K562 (cell line): Measurements from ENCODE around the gene PRTN3. TPM values are rescaled to one million over a fixed set of nuclear protein-coding genes. Genes with fewer than 3 reads are reported as not detected.

Source experiments
- E2F3 ChIP-seq: fragments of 250-450 bp; sonication (Bioruptor Pico); IDR thresholded peaks from 2 replicates; pipeline ENCODE4 v1.4.0; 2020; ENCODE audit warnings: mild to moderate bottlenecking
- EP300 ChIP-seq: IDR thresholded peaks from 2 replicates; pipeline ENCODE4 v1.6.1; 2012; ENCODE audit warnings: low read length, improper control_type of control experiment
- HDAC1 ChIP-seq, 2 experiments: fragments of 450-650 bp; IDR thresholded peaks; 2 replicates each; pipeline ENCODE4 v1.6.1; 2016 to 2017; ENCODE audit warnings: inconsistent platforms in 1 of 2, mild to moderate bottlenecking in 1 of 2, moderate library complexity in 1 of 2
- MAZ ChIP-seq, 2 experiments: fragments of 450-650 bp in 1 of 2; sonication (generic) in 1 of 2; formaldehyde crosslinking; IDR thresholded peaks in 1 of 2; conservative IDR thresholded peaks in 1 of 2; 2 replicates each; pipeline versions ENCODE4 v1.4.0 to v1.5.0; 2020; ENCODE audit warnings: mild to moderate bottlenecking in 1 of 2, missing genetic modification reagents in 1 of 2
- MIER1 ChIP-seq: fragments of 450-650 bp; IDR thresholded peaks from 2 replicates; pipeline ENCODE4 v1.6.1; 2016; ENCODE audit warnings: antibody characterized with exemption, mild to moderate bottlenecking, low read depth
- MYC ChIP-seq, 2 experiments: fragments of 250-450 bp in 1 of 2; sonication (Bioruptor Pico) in 1 of 2; IDR thresholded peaks; 2 replicates each; pipeline versions ENCODE4 v1.5.1 to v1.6.1; 2012 to 2021; ENCODE audit warnings: low read depth in 2 of 2, borderline replicate concordance in 1 of 2, improper control_type of control experiment in 1 of 2, low read length in 1 of 2, mild to moderate bottlenecking in 1 of 2, moderate library complexity in 1 of 2
- POLR2A ChIP-seq: fragments of 450-650 bp; conservative IDR thresholded peaks from 2 replicates; pipeline ENCODE4 v1.6.1; 2016
- RBFOX2 ChIP-seq: fragments of 200-400 bp; formaldehyde crosslinking; IDR thresholded peaks from 2 replicates; pipeline ENCODE4 v1.6.1; 2017; ENCODE audit warnings: low read depth, mild to moderate bottlenecking, low read length, moderate library complexity
- RBM39 ChIP-seq: fragments of 200-400 bp; formaldehyde crosslinking; optimal IDR thresholded peaks from 2 replicates; pipeline ENCODE3; 2018; ENCODE audit warnings: low read depth, low read length
- RCOR1 ChIP-seq, 2 experiments: IDR thresholded peaks; 2 replicates each; pipeline ENCODE4 v1.6.1; 2012; ENCODE audit warnings: low read depth in 2 of 2, low read length in 2 of 2, borderline replicate concordance in 1 of 2, improper control_type of control experiment in 1 of 2
- RNF2 ChIP-seq: sonication (generic); IDR thresholded peaks from 2 replicates; pipeline ENCODE4 v1.6.1; 2016
- RREB1 ChIP-seq: fragments of 250-450 bp; sonication (Bioruptor Pico); IDR thresholded peaks from 2 replicates; pipeline ENCODE4 v1.4.0; 2020
- TAF7 ChIP-seq: fragments of 450-650 bp; IDR thresholded peaks from 2 replicates; pipeline ENCODE4 v1.6.1; 2016; ENCODE audit warnings: missing genetic modification characterization, missing compliant biosample characterization
- TAL1 ChIP-seq: fragments of 450-650 bp; IDR thresholded peaks from 2 replicates; pipeline ENCODE4 v1.6.1; 2016; ENCODE audit warnings: mild to moderate bottlenecking
- ZHX1 ChIP-seq: fragments of 150-350 bp; conservative IDR thresholded peaks from 2 replicates; pipeline ENCODE4 v1.6.1; 2014; ENCODE audit warnings: low read length
- ZNF717 ChIP-seq: fragments of 250-450 bp; sonication (Bioruptor Pico); IDR thresholded peaks from 2 replicates; pipeline ENCODE4 v1.5.0; 2021
- polyA plus RNA-seq, 8 experiments: library from polyadenylated mRNA; depleted of rRNA in 4 of 8; stranded (reverse) in 5 of 8; unstranded in 3 of 8; fragments of >200 nt; fragmentation: Nextera tagmentation in 2 of 8; fragmentation: Illumina TruSeq in 1 of 8; extraction: Ambion mirVana in 2 of 8; extraction: Trizol in 1 of 8; gene quantifications; 2 replicates each; pipeline versions ENCODE4 v1.2.1 to v1.2.3, GENCODE V29; 2011 to 2014; ENCODE audit warnings: inconsistent platforms in 1 of 8, missing spikeins in 1 of 8
- total RNA-seq, 7 experiments: library from RNA; depleted of rRNA in 6 of 7; stranded (reverse); fragments of >200 nt in 6 of 7; fragmentation: Illumina TruSeq in 2 of 7; extraction: Trizol in 2 of 7; gene quantifications; 2 replicates each; pipeline versions ENCODE4 v1.2.1 to v1.2.3, GENCODE V29; 2011 to 2021; ENCODE audit warnings: low replicate concordance in 1 of 7

PRTN3 gene
- total and polyA plus RNA-seq, 9 of the 15 experiments (the other 6 are each of a cell fraction or from before 2014, with no cell fraction given): 0.14 to 0.86 (median 0.43) TPM; not detected in 3

- 0 out of 4 replicates have a peak, but pooled peaks of 1 of the 2 experiments have one; percentile 5 for TF ChIP-seq RCOR1 (IDR thresholded peaks at IDR 0.05; ENCODE audit: borderline replicate concordance in 1 of 2, low read depth in 2 of 2, low read length in 2 of 2)
- peak; percentile 59 for TF ChIP-seq RBFOX2
- TF ChIP-seq HDAC1 (IDR thresholded peaks at IDR 0.05): 0 out of 4 replicates have a peak, but pooled peaks of 1 of the 2 experiments have one; percentile 53
- TF ChIP-seq TAL1: no peak
- peak; percentile 41; the same call in 1 of the 2 replicates for TF ChIP-seq POLR2A
- TF ChIP-seq RBM39: no peak
- no peak for TF ChIP-seq MYC (IDR thresholded peaks at IDR 0.05; ENCODE audit: low read depth, low read length)
- TF ChIP-seq MYC (CRISPR knock-in tag; IDR thresholded peaks at IDR 0.05; ENCODE audit: borderline replicate concordance, low read depth): 0 out of 2 replicates have a peak, but pooled peaks have one; percentile 30
- no peak for TF ChIP-seq RREB1 (CRISPR knock-in tag)
- TF ChIP-seq TAF7: no peak
- TF ChIP-seq E2F3 (CRISPR knock-in tag): no peak
- TF ChIP-seq ZHX1: no peak
- TF ChIP-seq EP300: no peak
- no peak for TF ChIP-seq MIER1
- no peak for TF ChIP-seq ZNF717 (CRISPR knock-in tag)
- peak in 1 of 2 experiments; percentile 70; a peak in 2 of 4 replicates for TF ChIP-seq MAZ (CRISPR knock-in tag; conservative IDR thresholded peaks at IDR 0.05 in 1 of 2, IDR thresholded peaks at IDR 0.05 in 1 of 2)
- no peak for TF ChIP-seq RNF2
Measured at GRCh38 chr19:872266-872951, 31.6 kb downstream of the PRTN3 start (continued).
